HG03175 (cell line): ENCODE data around the gene PDE4D.
"Not testable (repeated sequence)": the region's sequence is repeated elsewhere in the genome, so short reads cannot be mapped to it uniquely, and the experiment has no call there.

ENCODE experiments used
- ATAC-seq: cut with Tn5 transposase; IDR thresholded peaks from one replicate; pipeline ENCODE4 v1.9.1; 2021; ENCODE audit warnings: mild to moderate bottlenecking, moderate library complexity; ENCODE audit not compliant: unreplicated experiment

PDE4D gene

GRCh38 chr5:59711310-59711709 is 182.2 kb downstream of the PDE4D start:
- ATAC-seq: no peak

GRCh38 chr5:59709846-59710245 is 183.7 kb downstream of the PDE4D start:
- no peak for ATAC-seq

GRCh38 chr5:59709346-59709821 is 184.1 kb downstream of the PDE4D start:
- ATAC-seq: no peak

GRCh38 chr5:59704936-59705335 is 188.6 kb downstream of the PDE4D start:
- no peak for ATAC-seq

- no peak for ATAC-seq
Observed at GRCh38 chr5:59703789-59704188, 189.7 kb downstream of the PDE4D start.

- ATAC-seq: no peak
Observed at GRCh38 chr5:59698207-59699178, 195.0 kb downstream of the PDE4D start.

GRCh38 chr5:59694411-59694810 is 199.1 kb downstream of the PDE4D start:
- no peak for ATAC-seq

- no peak for ATAC-seq
Observed at GRCh38 chr5:59693492-59694309, 199.8 kb downstream of the PDE4D start.

GRCh38 chr5:59685793-59686192 is 207.7 kb downstream of the PDE4D start:
- ATAC-seq: peak; percentile 61

- no peak for ATAC-seq
Observed at GRCh38 chr5:59685191-59685530, 208.4 kb downstream of the PDE4D start.

- ATAC-seq: peak; percentile 78
Observed at GRCh38 chr5:59684388-59685190, 208.9 kb downstream of the PDE4D start.

- no peak for ATAC-seq
Observed at GRCh38 chr5:59683311-59683710, 210.2 kb downstream of the PDE4D start.

GRCh38 chr5:59682542-59682941 is 211.0 kb downstream of the PDE4D start:
- ATAC-seq: no peak

- ATAC-seq: no peak
Observed at GRCh38 chr5:59678943-59679342, 214.6 kb downstream of the PDE4D start.

- ATAC-seq: no peak
Observed at GRCh38 chr5:59674763-59675162, 218.8 kb downstream of the PDE4D start.

- ATAC-seq: peak; percentile 49
Observed at GRCh38 chr5:59673438-59674058, 220.0 kb downstream of the PDE4D start.

- no peak for ATAC-seq
Observed at GRCh38 chr5:59666440-59667068, 227.0 kb downstream of the PDE4D start.

- not testable (repeated sequence) for ATAC-seq
Observed at GRCh38 chr5:59665832-59666203, 227.7 kb downstream of the PDE4D start.

- ATAC-seq: no peak
Observed at GRCh38 chr5:59665086-59665831, 228.3 kb downstream of the PDE4D start.
